HG03342 (cell line): Measurements from ENCODE around the gene RTCB.
A peak's percentile ranks its signal among the peaks of the same experiment; 100 is the strongest.

Experiments
- ATAC-seq: cut with Tn5 transposase; IDR thresholded peaks from one replicate; pipeline ENCODE4 v1.9.1; 2021; ENCODE audit warnings: mild to moderate bottlenecking, moderate library complexity; ENCODE audit not compliant: unreplicated experiment

The RTCB gene

DNA sequence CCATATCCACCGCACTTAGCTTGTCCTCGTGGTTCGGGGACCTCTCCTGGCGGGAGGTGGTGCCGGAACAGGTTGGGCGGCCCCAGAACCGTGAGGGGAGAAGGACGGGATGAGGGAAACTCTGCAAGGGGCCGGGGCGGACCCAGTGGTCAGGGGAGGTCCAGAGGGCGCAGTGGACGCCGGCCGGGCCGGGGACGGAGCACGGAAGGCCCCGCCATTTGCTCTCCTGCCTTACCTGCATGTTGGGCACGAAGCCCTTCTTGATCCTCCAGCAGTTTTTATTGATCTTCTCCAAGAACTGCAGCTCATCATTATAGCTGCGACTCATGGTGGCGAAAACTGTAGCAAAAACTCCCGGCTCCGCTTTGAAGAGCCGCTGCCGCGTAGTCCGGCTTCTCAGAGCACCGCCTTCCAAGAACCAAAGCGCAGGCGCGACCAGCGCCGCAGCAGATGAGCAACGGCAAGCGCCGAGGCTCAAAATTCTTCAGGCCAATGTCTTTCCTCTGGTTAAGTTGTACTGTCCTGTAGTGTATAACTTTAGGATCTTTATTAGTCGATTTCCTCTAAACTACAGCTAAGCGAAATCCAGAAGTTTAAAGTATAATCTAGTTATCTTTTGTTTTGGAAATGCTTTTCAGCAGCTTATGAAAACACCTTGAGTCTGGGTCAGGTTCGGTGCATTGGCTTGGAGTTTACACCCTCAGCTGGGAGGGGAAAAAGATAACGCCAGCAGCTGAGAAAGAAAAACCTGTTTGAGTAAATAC, at the start of gene RTCB:
TSS of gene RTCB (minus strand) at position 419 of the 764 bp plus-strand sequence. CDS start at position 328, 91 bp downstream.
- no peak for ATAC-seq

DNA sequence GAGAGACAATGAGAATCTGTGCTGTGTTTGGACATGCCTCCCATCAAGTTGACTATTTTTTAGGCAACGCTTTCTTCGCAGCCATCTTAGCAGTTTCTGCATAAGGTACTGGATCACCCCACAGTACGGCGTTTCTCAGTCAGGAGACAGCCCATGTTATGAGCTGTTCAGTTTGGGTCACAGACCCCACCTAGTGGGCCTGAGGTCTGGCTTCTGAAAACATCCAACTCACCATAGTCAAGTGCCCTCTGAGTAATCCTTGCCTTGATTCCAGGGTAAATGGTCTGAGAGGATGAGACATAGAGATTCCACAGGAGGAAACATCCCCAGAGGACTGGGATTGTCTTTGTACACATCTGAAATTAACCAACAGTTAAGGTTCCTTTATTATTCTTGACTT, 45.0 kb upstream of the RTCB start:
- ATAC-seq = no peak

DNA sequence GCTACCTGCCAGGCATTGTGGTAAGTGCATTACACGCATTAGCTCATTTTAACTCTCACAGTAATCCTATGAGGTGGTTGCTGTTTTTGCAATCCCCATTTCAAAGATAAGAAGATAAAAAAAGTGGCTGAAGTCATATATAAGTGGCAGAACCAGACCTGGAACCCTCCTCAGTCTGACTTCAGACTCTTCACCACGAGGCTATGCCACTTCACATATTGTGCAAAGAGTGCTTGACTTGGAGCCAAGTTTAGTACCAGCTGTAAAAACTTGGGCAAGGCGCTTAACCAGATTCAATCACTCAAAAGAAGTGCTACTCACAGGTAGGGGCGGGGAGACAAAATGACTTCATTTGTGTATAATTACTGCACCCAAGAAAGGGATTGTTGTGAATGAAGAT, 36.9 kb upstream of the RTCB start:
- no peak for ATAC-seq

DNA sequence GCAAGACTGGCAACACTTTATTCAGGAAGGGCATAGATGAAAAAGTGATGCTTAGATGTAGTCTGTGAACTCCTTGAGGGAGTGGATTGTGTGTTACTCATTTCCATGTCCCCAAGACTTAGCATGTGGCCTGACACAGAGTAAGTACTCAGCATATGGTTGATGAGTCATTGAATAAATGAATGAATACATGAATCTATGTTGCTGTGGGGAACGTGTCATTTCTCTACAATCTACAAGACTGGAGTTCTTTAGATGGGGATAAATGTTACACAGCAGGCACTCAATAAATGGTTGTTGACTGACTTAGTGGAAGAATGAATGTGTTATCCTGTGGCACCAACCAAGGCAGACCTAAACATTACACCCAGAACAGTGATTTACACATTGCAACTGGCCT, 34.3 kb upstream of the RTCB start:
- no peak for ATAC-seq

DNA sequence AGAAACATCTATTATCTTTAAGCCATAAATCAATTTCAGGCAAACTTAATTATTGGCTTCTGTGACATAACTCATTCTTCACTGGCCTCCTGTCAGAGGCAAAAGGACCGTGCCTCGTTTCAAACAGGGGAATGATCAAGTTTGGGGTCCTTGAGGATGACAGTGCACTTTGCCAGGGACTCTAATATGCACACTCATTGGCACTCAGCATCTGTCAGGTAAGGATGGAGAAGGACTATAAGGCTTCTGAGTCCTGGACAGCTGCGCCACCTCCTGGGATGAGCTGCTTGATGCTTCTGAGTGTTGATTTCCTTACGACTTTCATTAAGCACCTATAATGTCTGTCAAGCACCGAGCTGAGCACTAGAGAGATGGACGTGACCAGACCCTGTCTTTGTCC, 32.0 kb upstream of the RTCB start:
- ATAC-seq = no peak

DNA sequence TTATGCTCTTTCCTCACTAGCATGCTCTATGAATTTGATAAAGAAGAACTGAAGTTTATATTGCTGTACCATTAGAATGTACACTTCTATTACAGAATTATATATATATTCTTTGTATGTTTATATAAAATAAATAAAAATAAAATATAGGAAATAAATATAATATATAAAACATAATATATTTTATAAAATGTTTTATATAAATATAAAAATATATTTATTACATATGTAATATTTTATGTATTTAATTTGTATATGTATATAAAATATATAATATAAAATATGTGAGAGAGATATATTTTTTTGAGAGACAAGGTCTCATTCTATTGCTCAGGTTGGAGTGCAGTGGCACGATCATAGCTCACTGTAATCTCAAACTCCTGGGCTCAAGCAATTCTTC, 18.3 kb upstream of the RTCB start:
- ATAC-seq = no peak

DNA sequence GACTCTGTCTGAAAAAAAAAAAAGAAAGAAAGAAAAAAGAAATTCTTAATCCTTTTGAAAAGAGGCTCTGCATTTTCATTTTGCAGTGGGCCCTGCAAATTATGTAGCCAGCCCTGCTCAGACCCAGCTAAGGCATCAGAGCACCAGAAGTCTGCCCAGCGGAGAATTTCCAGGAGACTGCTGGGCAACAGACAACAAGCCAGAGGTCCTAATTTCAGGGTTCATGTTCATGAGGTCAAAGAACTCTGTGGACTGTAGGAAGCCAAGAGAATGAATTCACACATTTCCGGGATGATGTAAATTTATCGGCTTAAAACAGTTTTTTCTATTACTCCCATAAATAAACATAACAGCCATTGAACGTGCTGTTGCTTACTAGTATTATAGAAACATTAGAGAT, 14.8 kb upstream of the RTCB start:
- no peak for ATAC-seq

DNA sequence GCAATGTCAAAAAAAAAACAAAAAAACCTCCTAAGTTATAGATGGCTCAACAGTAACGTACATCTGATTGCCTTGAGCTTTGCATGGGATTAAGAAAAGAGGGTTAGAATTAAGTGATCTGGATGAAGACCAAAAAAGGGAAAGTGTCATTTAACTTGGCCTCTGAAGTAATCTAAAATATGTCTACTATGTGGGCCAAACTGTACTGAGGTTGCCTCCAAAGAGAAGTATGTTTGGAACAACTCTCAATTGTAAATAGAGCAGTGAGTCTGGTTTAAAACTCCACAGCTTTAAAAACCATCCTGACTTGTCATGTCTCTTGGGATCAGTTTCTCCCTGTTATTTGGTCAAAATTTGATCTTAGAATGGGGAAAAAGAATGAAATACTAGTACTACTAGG, 11.6 kb upstream of the RTCB start:
- no peak for ATAC-seq

DNA sequence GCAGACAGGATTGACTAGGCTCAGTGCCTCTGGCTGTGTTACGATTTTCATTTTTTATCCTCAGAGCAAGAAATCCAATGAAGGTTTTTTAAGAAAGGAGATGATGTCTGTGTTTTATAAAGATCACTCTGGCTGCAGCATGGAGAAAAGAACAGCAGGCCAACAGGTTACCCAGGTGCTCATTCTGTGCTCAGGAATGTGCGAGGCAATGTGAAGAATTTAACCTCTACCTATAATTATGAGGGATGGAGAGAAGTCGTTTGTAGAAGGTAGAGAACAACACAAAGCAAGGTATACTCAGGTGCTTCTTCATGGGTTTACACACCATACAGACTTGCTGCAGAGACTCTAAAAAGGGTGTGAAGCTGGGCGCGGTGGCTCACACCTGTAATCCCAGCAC, 10.0 kb upstream of the RTCB start:
- no peak for ATAC-seq

DNA sequence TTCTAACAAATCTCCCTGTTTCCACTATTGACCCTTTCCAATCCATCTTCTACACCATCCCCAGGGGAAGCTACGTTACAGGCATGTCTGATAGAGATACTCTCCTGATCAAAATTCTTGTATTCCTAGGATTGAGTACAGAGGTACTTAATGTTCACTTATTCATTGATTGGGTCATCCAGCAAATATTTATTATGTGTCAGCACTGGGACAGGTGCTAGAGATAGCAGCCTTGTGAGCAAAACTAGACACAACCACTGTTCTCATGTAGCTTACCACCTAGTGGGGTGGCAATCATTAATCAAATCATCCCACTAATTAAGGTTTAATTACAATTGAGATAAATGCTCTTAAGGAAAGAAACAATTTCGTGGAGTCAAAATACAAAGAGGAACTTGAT, 9.4 kb upstream of the RTCB start:
- ATAC-seq = no peak

DNA sequence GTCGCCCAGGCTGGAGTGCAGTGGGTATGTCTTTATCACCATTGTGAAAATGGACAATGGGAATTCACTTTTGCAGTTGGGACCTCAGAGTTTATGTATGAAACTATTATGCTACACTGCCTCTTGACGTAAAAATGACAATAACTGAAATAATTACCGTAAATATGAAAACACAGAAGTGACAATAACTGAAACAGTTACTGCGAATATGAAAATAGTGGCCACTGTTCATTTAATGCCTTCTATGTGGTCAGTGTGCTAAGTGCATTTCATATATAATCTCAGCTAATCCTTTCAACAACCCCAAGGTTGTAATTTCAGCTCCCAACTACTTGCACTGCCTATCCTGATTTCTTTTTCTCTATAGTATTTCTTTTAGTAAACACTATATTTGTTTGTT, 5.9 kb upstream of the RTCB start:
- ATAC-seq = no peak

DNA sequence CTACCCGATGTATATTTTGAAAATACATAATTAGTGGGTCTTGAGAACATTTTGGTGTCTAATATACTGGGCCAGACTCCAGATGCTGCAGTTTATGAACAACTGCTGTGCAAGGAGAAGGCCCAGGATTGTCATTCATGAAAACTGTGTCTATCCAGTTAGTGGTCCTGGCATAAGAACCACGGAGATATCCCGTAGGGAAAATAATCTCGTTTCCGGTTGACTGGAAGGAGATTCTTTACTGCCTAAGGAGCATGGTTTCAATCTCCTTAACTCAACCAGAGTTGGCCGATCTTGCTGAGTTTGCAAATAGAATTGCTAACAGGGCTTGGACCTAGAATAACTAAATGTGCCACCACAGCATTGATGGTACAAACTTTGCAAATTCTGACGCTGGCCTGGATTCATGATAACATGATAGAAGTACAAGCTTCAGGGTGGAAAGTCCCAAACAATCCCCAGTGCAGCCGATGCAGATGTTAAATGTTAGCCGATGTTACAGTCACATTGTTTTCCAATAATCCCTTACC, 4.6 kb upstream of the RTCB start:
- no peak for ATAC-seq

DNA sequence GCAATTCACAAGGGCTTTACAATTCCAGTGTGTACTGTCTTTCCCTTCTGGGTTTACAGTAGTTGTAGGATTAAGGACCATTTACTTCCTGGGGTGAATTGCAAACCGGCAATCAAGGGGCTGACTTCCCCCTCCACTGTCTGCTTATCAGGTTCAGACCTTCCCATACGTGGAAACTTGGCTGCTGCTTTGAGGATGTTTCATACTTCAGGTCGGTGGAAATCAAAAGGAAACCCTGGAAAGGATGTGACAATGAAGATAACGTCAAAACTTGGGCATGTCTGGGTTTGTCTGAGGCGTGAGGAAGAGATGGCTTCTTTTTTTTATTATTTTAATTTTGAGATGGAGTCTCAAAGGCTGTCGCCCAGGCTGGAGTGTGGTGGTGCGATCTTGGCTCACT, 2.1 kb upstream of the RTCB start:
- ATAC-seq = no peak

DNA sequence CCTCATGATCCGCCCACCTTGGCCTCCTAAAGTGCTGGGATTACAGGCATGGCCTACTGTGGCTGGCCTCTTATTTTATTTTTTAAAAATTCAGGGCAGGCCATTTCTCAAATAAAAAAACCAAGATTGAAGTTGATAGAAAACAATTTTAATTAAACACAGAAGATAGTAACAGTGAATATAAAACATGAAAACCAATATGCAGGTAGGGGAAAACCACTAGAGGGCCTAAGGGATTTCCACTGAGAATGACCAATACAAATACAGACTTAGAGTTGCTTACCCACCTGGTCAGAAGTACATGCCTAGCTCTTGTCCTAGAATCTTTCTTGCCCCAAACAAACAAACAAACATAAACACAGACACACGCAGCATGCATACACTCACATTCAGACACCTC, 1.7 kb upstream of the RTCB start:
- no peak for ATAC-seq

DNA sequence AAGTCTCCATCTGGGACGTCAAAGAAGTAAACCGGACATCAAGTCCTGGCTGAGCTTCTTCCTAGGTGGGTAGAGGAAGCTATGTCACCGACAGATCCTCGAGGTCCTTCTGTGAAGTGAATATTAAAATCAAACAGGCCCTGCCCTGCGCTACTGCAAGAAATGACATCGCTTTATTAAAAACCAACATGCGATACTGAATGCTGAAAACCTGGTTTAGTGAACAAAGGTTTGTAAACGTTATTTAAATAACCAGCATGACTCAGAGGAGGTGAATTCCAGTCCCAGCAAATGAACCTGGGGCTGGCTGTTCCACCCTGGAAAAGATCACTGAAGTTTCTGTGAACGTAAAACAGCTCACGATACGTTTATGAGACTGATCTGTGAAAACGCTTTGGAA, 645 bp downstream of the RTCB start:
- no peak for ATAC-seq

DNA sequence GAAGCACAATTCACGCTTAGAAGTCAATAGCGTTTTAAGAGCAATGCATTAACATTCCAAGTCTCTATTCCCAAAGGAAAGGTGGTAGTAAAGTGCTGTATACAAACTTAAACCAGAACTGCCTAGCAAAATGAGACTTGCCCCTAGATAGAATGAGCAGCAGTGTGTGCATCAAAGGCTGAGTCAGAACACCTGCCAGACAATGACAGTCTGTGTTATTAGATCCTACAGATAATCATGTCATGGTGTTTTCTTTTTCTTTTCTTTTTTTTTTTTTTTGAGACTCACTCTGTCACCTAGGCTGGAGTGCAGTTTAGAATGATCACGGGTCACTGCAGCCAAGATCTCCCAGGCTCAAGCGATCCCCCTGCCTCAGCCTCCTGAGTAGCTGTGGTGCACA, 1.6 kb downstream of the RTCB start:
- no peak for ATAC-seq

DNA sequence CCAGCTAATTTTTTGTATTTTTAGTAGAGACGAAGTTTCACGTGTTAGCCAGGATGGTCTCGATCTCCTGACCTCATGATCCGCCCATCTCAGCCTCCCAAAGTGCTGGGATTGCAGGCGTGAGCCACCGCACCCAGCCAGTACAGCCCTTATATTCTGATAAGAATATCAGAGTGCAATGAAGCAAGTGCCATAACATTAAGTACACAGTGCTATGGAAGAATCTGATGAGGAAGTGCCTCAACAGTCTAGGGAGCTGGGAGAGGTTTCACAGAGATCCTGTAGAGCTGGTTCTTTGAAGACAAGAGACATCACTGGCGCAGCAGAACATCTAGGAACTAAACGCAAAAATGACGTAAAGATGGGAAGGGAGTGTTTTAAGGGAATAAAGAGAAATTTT, 2.1 kb downstream of the RTCB start:
- ATAC-seq = no peak

DNA sequence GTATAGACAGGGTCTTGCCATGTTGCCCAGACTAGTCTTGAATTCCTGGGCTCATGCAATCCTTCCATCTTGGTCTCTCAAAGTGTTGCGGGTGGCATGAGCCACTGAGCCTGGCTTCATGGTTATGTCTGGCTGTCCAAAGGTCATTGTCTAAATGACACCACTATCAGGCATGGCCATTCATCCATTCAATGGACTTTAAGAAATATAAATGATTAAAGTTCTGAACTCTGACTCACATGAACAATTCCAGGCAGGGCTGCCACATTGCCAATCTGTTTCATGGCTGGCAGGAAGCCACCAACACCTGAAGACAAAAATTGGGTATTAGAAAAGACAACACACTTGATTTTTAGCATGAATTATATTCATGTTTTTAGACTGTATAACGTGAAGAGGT, 4.1 kb downstream of the RTCB start:
- ATAC-seq = no peak

DNA sequence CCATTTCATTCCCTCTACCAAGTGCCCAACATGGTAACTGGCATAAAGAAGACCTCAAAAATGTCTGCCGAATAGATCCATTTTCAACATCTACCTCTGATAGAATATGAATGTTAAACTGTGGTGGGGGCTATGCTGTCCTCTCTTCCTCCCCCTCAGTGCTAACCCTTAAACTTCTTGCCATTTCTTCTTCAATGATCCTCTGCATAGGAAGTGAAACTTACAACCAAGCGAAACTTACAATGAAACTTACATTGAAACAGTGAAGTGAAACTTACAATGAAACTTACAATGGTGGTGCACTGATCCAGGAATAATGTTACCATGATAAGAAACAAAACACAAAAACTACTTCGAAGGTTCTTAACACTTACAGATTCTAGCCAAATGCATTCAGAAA, 4.7 kb downstream of the RTCB start:
- ATAC-seq = peak; percentile 61

DNA sequence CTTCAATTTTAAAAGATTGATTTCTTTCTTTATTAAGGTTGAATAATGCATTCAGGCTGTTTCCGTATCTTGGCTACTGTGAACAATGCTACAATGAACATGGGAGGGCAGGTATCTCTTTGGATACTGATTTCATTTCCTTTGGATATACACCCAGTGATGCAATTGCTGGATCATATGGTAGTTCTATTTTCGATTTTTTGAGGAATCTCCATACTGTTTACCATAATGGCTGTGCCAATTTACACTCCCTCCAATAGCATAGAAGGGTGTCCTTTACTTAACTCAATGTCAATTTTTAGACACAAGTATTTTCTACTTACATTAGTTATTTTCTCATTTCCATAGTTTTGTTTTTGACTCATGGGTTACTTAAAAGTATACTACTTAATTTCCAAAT, 8.0 kb downstream of the RTCB start:
- no peak for ATAC-seq

DNA sequence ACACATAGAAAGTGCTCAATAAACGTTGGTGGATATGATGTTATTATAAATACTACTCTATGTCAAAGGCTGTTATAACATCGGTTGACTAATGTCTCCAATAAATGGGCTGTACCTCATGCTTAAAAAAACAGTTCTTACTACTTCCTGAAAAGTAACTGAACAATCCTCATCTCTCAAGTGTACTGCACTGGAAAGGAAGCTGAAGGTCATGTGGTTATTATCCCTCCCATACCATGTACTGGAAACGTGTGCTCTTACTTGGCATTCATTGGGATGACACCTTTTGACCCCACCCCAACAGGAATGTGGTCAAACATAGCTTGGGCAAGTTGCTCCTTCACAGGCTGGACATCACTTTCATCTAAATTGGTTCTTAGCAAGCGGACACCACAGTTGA, 10.6 kb downstream of the RTCB start:
- no peak for ATAC-seq

DNA sequence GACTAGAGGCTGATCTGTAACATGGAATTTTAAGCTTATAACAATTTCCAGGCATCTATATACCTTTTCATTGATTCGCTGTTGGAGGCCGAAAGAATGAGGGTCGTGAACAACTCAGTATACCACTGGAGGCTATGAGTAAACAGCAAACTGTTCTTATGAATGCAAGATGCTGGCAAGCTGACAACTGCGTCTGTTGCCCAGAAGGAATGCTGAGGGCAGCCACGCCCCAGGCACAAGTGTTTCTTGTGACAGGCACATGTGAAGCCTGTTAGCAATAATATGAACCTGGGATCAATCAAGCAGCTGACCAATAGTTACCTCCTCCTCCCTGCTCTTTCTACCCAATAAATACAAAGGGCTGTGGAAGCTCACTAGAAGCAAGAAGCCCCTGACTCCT, 15.3 kb downstream of the RTCB start:
- ATAC-seq = no peak

DNA sequence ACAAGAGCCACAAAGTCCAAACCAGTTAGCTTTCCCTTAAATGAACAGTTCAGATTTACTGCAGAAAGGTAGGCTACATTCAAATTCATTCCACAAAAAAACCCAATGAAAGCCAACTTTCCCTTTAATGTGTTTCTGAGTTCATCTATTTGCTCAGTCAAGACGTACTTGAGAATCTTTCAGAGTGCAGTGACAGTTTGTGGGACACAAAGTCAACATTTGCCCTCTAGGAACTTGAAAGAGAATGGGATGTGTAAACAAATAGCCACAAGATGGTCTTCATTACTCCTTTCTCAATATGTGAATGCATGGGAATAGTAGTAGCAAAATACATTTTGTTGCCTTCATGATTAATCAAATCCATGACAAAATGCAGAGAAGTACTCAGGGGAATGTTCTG, 15.8 kb downstream of the RTCB start:
- no peak for ATAC-seq
